CD4-positive, alpha-beta memory T cell (primary cell): ENCODE measurements around the gene BICC1. TPM values are rescaled to one million over a fixed set of nuclear protein-coding genes. Genes with fewer than 3 reads are reported as not detected.

Experiments
- CTCF ChIA-PET: fragments of 350-600 bp; sonication (Branson Sonifier 250); formaldehyde crosslinking; loops from one replicate; lab custom pipeline; 2021; ENCODE audit warnings: inconsistent platforms; ENCODE audit not compliant: partially characterized antibody; lab: Charles Lee
- POLR2A ChIA-PET: fragments of 350-600 bp; sonication (Branson Sonifier 250); formaldehyde crosslinking; loops from one replicate; lab custom pipeline; 2021; ENCODE audit not compliant: partially characterized antibody; lab: Charles Lee
- DNase-seq, 5 donors: peaks; one replicate each; pipeline versions ENCODE4 v3.0.0 to v3.0.0-alpha.2; 2020 to 2022; ENCODE audit warnings: mixed read lengths in 1 of 5
- H3K27ac ChIP-seq: one replicate; pipeline ENCODE4 v1.7.0; 2013; ENCODE audit warnings: low read depth, low read length
- H3K27me3 ChIP-seq: 2 replicates; pipeline ENCODE4 v1.7.0; 2013; ENCODE audit warnings: mild to moderate bottlenecking, low read length, moderate library complexity; ENCODE audit not compliant: insufficient read depth
- H3K36me3 ChIP-seq: 2 replicates; pipeline ENCODE4 v1.7.0; 2013; ENCODE audit warnings: mild to moderate bottlenecking, low read length, moderate library complexity; ENCODE audit not compliant: insufficient read depth
- H3K4me1 ChIP-seq: 2 replicates; pipeline ENCODE4 v1.7.0; 2013; ENCODE audit warnings: mild to moderate bottlenecking, low read length, moderate library complexity; ENCODE audit not compliant: insufficient read depth
- H3K4me3 ChIP-seq, 2 donors: one replicate each; pipeline ENCODE4 v1.7.0; 2013; ENCODE audit warnings: low read length in 2 of 2, mild to moderate bottlenecking in 1 of 2
- H3K9me3 ChIP-seq, 2 donors: one replicate each; pipeline ENCODE4 v1.7.0; 2013; ENCODE audit warnings: low read length in 2 of 2, control low read depth in 1 of 2; ENCODE audit not compliant: control insufficient read depth in 1 of 2
- H3K27ac Mint-ChIP-seq, 7 donors: one replicate each; pipeline ENCODE4 v1.8.0; 2020 to 2021; ENCODE audit warnings: mixed read lengths in 7 of 7, mild to moderate bottlenecking in 6 of 7, inconsistent platforms in 3 of 7, moderate library complexity in 3 of 7
- H3K27me3 Mint-ChIP-seq, 2 donors: one replicate each; pipeline ENCODE4 v1.8.0; 2020 to 2021; ENCODE audit warnings: mixed read lengths in 2 of 2
- H3K36me3 Mint-ChIP-seq, 2 donors: one replicate each; pipeline ENCODE4 v1.8.0; 2020 to 2021; ENCODE audit warnings: mixed read lengths in 2 of 2, inconsistent platforms in 1 of 2, mild to moderate bottlenecking in 1 of 2
- H3K4me1 Mint-ChIP-seq, 4 donors: one replicate each; pipeline ENCODE4 v1.8.0; 2020 to 2021; ENCODE audit warnings: mixed read lengths in 4 of 4, mild to moderate bottlenecking in 1 of 4
- H3K4me3 Mint-ChIP-seq, 8 donors: one replicate each; pipeline ENCODE4 v1.8.0; 2020 to 2021; ENCODE audit warnings: mixed read lengths in 8 of 8, mild to moderate bottlenecking in 7 of 8, moderate library complexity in 6 of 8, inconsistent platforms in 3 of 8
- H3K9me3 Mint-ChIP-seq, 8 donors: one replicate each; pipeline ENCODE4 v1.8.0; 2020 to 2021; ENCODE audit warnings: mixed read lengths in 8 of 8, mild to moderate bottlenecking in 5 of 8, inconsistent platforms in 3 of 8, moderate library complexity in 1 of 8
- intact Hi-C: fragments of 100-400 bp; cut with micrococcal nuclease; formaldehyde crosslinking; loops from one replicate; pipeline ENCODE4 v1.15.1; 2023
- polyA plus RNA-seq, 2 donors: library from polyadenylated mRNA; unstranded; fragments of 300-500 nt; fragmentation: Illumina TruSeq; gene quantifications; one replicate each; pipeline ENCODE4 v1.2.3, GENCODE V29; 2021
- total RNA-seq, 2 experiments: library from RNA; stranded (reverse); gene quantifications; one replicate each; pipeline ENCODE4 v1.2.3, GENCODE V29; 2021

The BICC1 gene
- total RNA-seq (not detected), polyA plus RNA-seq (not detected)

GRCh38 chr10:58512491-58513187, at the start of gene BICC1:
Gene BICC1 (plus strand): TSS chr10:58512872. CDS start chr10:58513144, 272 bp downstream.
- ChIA-PET CTCF (no interaction called here), POLR2A (no interaction called here)
- Mint-ChIP-seq H3K9me3 (no peaks in the 10 kb centered on the region), H3K36me3 (no peaks in the 10 kb centered on the region), H3K27ac (peak within 1 kb of the TSS in 2 of 7 donors; percentile 36 to 47), H3K4me3 (peak within 1 kb of the TSS; percentile 67 to 86 (median 80)), H3K4me1 (peaks cover 6 to 15% (median 9%) of the 10 kb centered on the region in 4 donors), H3K27me3 (peaks cover 25 to 30% of the 10 kb centered on the region in 2 donors)
- H3K36me3 ChIP-seq = no peaks in the 10 kb centered on the region
- intact Hi-C loops = no loop called here
- no peak for DNase-seq
- H3K27me3 ChIP-seq = no peaks in the 10 kb centered on the region
- no peaks in the 10 kb centered on the region for H3K4me1 ChIP-seq
- no peak within 1 kb of the TSS for H3K4me3 ChIP-seq
- H3K9me3 ChIP-seq = no peaks in the 10 kb centered on the region
- H3K27ac ChIP-seq = no peak within 1 kb of the TSS

DNA sequence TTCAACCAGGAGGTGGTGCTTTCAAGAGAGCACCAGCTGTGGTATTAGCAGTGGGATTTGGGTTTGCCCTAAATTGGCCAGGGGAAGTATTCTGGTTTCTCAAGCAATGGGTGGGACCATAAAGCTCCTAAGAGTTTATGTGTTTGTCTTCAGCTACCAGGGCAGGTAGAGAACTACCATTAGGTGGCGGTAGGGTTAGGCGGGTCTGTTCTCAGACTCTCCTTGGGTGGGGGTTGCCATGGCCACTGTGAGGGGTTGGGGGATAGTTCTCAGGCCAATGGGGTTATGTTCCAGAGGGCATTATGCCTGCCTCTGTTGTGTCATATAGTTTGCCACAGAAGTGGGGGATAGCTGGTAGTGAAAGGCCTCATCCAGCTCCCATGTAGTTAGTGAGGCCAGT, 47.7 kb upstream of the BICC1 start:
- Mint-ChIP-seq H3K27me3 (peaks cover 4 to 7% of the 10 kb centered on the region in 2 donors), H3K4me3 (no peak overlapping the region), H3K27ac (no peak overlapping the region), H3K36me3 (peaks cover 0 to 3% of the 10 kb centered on the region in 2 donors), H3K4me1 (no peaks in the 10 kb centered on the region), H3K9me3 (peaks cover 2 to 10% (median 7%) of the 10 kb centered on the region in 8 donors)
- H3K9me3 ChIP-seq = no peaks in the 10 kb centered on the region
- H3K36me3 ChIP-seq = no peaks in the 10 kb centered on the region
- no peak overlapping the region for H3K27ac ChIP-seq
- H3K4me1 ChIP-seq = no peaks in the 10 kb centered on the region
- no peak overlapping the region for H3K4me3 ChIP-seq
- CTCF ChIA-PET = no interaction called here
- POLR2A ChIA-PET = no interaction called here
- intact Hi-C loops = no loop called here
- DNase-seq = no peak
- no peaks in the 10 kb centered on the region for H3K27me3 ChIP-seq

DNA sequence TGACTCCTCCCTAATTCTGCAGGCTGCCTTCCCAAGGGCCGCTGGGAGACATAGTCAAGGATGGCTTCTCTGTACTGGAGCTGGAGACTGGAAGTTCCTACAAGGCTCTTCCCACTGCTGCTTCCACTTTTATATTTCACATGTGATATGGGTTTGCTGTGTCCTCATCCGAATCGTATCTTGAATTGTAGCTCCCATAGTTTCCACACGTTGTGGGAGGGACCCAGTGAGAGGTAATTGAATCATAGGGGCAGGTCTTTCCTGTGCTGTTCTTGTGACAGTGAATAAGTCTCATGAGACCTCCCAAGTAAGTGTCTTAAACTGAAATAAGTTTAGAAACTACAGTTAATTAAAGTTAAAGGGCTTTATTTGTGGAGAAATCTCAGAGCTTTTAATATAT, 47.0 kb upstream of the BICC1 start:
- H3K27me3 ChIP-seq = no peaks in the 10 kb centered on the region
- no peak overlapping the region for H3K27ac ChIP-seq
- no peaks in the 10 kb centered on the region for H3K36me3 ChIP-seq
- POLR2A ChIA-PET = no interaction called here
- H3K4me3 ChIP-seq = no peak overlapping the region
- Mint-ChIP-seq H3K9me3 (peaks cover 2 to 10% (median 7%) of the 10 kb centered on the region in 8 donors), H3K4me1 (no peaks in the 10 kb centered on the region), H3K36me3 (peaks cover 0 to 3% of the 10 kb centered on the region in 2 donors), H3K4me3 (peak overlapping the region in 1 of 8 donors; percentile 21), H3K27ac (no peak overlapping the region), H3K27me3 (peaks cover 4 to 9% of the 10 kb centered on the region in 2 donors)
- DNase-seq = no peak
- intact Hi-C loops = no loop called here
- H3K4me1 ChIP-seq = no peaks in the 10 kb centered on the region
- H3K9me3 ChIP-seq = no peaks in the 10 kb centered on the region
- CTCF ChIA-PET = no interaction called here

GRCh38 chr10:58467931-58468635, 44.6 kb upstream of the BICC1 start:
- DNase-seq = no peak
- CTCF ChIA-PET = no interaction called here
- POLR2A ChIA-PET = no interaction called here
- Histone ChIP-seq H3K27me3 (no peaks in the 10 kb centered on the region), H3K4me3 (no peak overlapping the region), H3K4me1 (no peaks in the 10 kb centered on the region), H3K9me3 (no peaks in the 10 kb centered on the region), H3K36me3 (no peaks in the 10 kb centered on the region), H3K27ac (no peak overlapping the region)
- no peak overlapping the region for H3K4me3 Mint-ChIP-seq
- intact Hi-C loops = no loop called here
- no peaks in the 10 kb centered on the region for H3K36me3 Mint-ChIP-seq
- H3K27me3 Mint-ChIP-seq = peaks cover 2 to 8% of the 10 kb centered on the region in 2 donors
- no peak overlapping the region for H3K27ac Mint-ChIP-seq
- no peaks in the 10 kb centered on the region for H3K4me1 Mint-ChIP-seq
- peaks cover 0 to 5% (median under 1%) of the 10 kb centered on the region in 8 donors for H3K9me3 Mint-ChIP-seq

DNA sequence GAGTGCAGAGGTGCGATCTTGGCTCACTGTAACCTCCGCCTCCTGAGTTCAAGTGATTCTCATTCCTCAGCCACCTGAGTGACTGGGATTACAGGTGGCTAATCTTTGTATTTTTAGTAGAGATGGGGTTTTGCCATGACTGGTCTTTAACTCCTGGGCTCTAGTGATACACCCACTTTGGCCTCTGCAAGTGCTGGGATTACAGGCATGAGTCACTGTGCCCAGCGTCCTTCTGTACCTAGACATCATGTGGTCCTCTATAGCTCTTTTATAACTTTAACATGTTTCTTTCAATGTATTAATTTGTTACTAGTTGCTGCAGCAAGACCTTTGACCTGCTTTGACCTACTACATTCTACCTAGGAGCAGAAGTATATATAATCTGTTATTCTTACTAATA, 38.7 kb upstream of the BICC1 start:
- peaks cover 7 to 14% of the 10 kb centered on the region in 2 donors for H3K27me3 Mint-ChIP-seq
- H3K4me3 ChIP-seq = no peak overlapping the region
- H3K27ac Mint-ChIP-seq = no peak overlapping the region
- no peaks in the 10 kb centered on the region for H3K4me1 ChIP-seq
- H3K27me3 ChIP-seq = no peaks in the 10 kb centered on the region
- CTCF ChIA-PET = no interaction called here
- H3K9me3 Mint-ChIP-seq = peaks cover 0 to 2% (median 0%) of the 10 kb centered on the region in 8 donors
- DNase-seq = no peak
- H3K4me3 Mint-ChIP-seq = no peak overlapping the region
- intact Hi-C loops = no loop called here
- H3K36me3 ChIP-seq = no peaks in the 10 kb centered on the region
- H3K27ac ChIP-seq = no peak overlapping the region
- no peaks in the 10 kb centered on the region for H3K9me3 ChIP-seq
- no peaks in the 10 kb centered on the region for H3K36me3 Mint-ChIP-seq
- no peaks in the 10 kb centered on the region for H3K4me1 Mint-ChIP-seq
- POLR2A ChIA-PET = no interaction called here

DNA sequence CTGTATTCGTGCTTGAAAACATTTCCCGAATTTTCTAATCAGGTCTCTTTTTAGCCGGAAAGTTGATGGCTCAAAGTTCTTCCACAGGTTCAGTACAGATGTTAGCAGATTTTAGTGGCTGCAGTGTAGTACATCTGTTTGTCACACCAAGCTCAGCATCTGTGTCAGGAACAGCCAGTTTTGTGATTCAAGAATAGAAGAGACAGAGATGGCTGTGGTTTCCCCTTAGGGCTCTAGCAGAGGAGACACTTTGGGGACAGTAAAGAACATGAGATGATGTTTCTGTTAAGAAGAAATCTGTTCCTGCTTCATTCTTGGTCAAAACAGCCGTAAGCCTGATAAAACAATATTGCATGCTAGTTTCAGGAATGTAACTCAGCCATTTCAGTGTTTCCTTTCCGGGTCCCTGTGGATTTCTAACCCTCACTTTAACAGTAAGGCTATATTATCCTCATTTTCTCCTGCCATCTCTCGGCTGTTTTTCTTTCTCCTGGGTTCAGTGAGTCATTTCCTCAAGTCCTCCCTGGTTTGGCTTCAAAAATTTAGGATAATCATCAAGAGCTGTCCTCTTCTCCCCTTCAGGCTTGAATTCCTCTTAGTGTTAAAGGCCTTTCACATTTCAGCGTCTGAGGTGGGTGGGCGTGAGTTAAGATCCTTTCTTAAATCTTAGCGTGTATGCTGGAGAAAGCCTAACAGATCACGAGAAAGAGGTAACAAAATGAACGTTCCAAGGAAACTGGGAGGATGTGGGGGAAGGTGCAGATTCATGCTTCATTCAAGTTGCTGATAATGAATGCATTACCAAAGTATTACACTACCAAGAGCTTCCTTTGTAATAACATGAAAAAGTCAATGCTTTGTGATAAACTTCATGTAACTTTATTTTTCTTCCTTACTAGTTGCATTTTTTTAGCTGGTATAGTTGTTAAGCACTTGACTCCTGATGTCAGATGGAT, 37.1 kb upstream of the BICC1 start:
- H3K4me3 Mint-ChIP-seq = no peak overlapping the region
- no peaks in the 10 kb centered on the region for H3K4me1 Mint-ChIP-seq
- no peaks in the 10 kb centered on the region for H3K4me1 ChIP-seq
- H3K9me3 ChIP-seq = no peaks in the 10 kb centered on the region
- no peaks in the 10 kb centered on the region for H3K36me3 Mint-ChIP-seq
- no peak overlapping the region for H3K27ac ChIP-seq
- H3K27ac Mint-ChIP-seq = no peak overlapping the region
- intact Hi-C loops = no loop called here
- H3K36me3 ChIP-seq = no peaks in the 10 kb centered on the region
- CTCF ChIA-PET = no interaction called here
- POLR2A ChIA-PET = no interaction called here
- H3K27me3 Mint-ChIP-seq = peaks cover 10 to 13% of the 10 kb centered on the region in 2 donors
- no peak for DNase-seq
- H3K27me3 ChIP-seq = no peaks in the 10 kb centered on the region
- no peak overlapping the region for H3K4me3 ChIP-seq
- H3K9me3 Mint-ChIP-seq = peaks cover 0 to 2% (median 0%) of the 10 kb centered on the region in 8 donors

- no peaks in the 10 kb centered on the region for H3K4me1 Mint-ChIP-seq
- no peaks in the 10 kb centered on the region for H3K27me3 ChIP-seq
- CTCF ChIA-PET = no interaction called here
- no peaks in the 10 kb centered on the region for H3K36me3 ChIP-seq
- H3K27me3 Mint-ChIP-seq = peaks cover 11 to 12% of the 10 kb centered on the region in 2 donors
- POLR2A ChIA-PET = no interaction called here
- no peak for DNase-seq
- no peak overlapping the region for H3K27ac Mint-ChIP-seq
- H3K4me3 ChIP-seq = no peak overlapping the region
- no peaks in the 10 kb centered on the region for H3K36me3 Mint-ChIP-seq
- H3K4me3 Mint-ChIP-seq = peak overlapping the region in 1 of 8 donors; percentile 18
- intact Hi-C loops = no loop called here
- H3K27ac ChIP-seq = no peak overlapping the region
- no peaks in the 10 kb centered on the region for H3K9me3 ChIP-seq
- H3K9me3 Mint-ChIP-seq = peaks cover 0 to 2% (median 0%) of the 10 kb centered on the region in 8 donors
- H3K4me1 ChIP-seq = no peaks in the 10 kb centered on the region
Observed at GRCh38 chr10:58477122-58477521, 35.5 kb upstream of the BICC1 start.
